GM19468 (cell line): ENCODE results near the gene LRP2.
"Not testable (repeated sequence)": the region's sequence is repeated elsewhere in the genome, so short reads cannot be mapped to it uniquely, and the experiment has no call there.

Experiments used
- ATAC-seq: cut with Tn5 transposase; IDR thresholded peaks from one replicate; pipeline ENCODE4 v1.9.1; 2021; ENCODE audit warnings: mild to moderate bottlenecking, moderate library complexity, moderate number of reproducible peaks; ENCODE audit not compliant: unreplicated experiment; ENCODE audit errors: extremely low read depth

LRP2 gene

DNA sequence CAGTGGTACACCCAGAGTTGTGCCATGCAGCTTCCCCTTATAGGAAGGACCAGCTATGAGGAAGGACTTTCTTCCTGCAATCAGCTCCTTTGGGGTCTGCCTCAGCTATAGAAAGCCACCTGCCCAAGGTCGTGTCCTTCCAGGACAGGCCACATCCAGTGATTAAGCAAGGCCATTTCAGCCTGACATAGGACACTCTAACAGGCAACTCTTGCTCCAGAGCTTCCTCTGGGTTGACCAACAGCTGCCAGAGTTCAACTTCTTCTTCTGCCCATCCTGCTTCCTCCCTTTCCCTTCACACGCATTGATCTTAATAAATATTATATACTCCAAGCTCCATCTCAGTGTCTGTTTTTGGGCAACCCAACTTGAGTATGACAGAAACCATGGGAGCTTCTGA lies 12.8 kb downstream of the LRP2 start:
- no peak for ATAC-seq

DNA sequence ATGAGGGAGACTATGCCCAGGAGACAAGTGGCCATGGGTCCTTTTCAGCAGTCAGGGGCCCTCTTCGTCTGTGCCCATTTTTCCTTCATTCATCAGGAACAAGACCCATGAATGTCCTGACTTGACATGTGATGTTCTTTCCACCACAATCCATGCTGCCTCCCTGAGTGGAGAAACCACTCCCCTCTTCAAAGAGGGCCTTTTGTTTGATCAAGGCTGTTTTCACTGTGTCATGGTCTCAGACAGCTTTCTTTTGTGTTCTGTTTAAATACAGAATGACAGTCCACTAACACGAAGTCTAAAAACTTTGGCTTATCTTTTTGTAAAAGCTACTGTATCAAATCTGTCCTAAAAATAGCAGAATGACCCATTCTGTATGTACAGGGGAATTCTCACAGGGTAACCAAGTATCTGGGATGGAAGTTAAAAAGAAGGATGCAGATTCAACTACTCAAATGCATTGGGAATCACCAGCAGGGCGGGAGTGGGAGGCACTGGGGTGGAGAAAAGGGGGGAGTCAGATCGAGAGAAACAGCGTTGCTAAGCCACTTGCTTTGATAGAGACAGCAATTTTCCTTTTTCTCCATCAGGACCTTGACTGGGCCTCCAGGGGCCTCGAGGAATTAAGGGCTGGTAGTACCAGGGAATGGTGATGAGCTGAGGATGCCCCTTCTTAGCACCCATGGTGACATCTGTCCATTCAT lies 13.9 kb downstream of the LRP2 start:
- ATAC-seq = no peak

DNA sequence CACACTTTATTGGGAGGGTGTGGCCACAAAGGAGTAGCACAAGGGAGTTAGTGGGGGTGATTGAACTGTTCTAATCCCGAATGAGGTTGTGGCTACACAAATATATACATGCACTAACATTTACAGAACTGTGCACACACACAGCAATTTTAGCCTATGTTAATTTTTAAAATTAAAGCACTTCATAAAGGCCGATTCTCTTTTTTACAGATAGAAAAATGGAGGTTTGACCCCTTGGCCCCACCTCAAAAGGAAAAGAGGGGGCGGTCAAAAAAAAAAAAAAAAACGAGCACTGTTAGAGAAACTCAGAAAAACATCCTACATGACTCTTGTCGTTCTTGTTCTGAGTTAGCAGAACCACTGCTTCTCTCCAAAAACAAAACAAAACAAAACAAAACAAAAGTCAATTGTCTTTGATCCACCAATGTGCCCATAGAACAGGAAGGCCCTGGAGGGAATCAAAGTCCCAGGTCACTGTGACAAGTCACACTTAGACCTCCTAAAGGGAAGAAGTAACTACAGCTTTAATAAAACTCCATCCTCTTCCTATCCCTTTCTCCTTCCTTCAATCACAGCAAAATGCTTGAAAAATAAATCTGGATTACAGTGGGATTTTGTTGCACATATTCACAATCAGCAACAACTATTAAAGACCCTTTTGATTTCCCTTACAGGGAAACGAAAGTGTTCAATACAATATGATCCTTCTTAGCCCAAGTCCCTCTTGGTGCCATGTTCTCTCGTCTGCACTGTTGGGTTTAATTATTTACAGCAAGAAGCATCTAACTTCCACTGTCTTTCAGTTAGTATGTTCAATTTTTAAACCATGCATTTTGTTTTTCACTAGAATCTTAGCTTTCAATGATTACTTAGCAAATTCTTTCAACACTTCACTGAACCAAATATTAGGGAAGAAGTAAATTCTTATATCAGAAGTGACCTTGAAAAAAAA lies 16.6 kb downstream of the LRP2 start:
- no peak for ATAC-seq

- no peak for ATAC-seq
Measured at GRCh38 chr2:169344736-169345485, 17.4 kb downstream of the LRP2 start.

GRCh38 chr2:169343202-169343601 lies 19.1 kb downstream of the LRP2 start:
- no peak for ATAC-seq

GRCh38 chr2:169339657-169340056 lies 22.7 kb downstream of the LRP2 start:
- no peak for ATAC-seq

DNA sequence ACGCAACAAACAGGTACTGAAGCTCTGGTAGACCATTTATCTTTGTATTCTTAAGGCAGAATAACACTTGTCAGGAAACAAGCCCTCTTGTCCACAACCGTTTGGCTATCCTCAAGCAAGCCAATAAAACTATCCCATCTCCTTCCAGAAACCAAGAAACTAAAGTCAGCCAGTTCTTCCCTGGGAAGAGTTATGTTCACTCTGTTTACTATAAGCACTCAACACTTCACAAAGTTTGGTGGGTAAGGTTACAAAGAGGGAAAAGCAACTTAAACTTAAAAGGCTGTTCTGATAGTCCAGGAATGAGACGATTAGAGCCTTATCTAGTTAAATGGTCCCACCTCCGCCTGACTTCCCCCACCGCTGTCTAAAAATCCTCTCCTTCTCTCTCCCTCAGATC lies 25.6 kb downstream of the LRP2 start:
- no peak for ATAC-seq

GRCh38 chr2:169330555-169331198 lies 31.7 kb downstream of the LRP2 start:
- no peak for ATAC-seq

- no peak for ATAC-seq
Measured at GRCh38 chr2:169329688-169330554, 32.4 kb downstream of the LRP2 start.

GRCh38 chr2:169328785-169329184 lies 33.5 kb downstream of the LRP2 start:
- ATAC-seq = no peak

GRCh38 chr2:169327837-169328236 lies 34.5 kb downstream of the LRP2 start:
- not testable (repeated sequence) for ATAC-seq

- not testable (repeated sequence) for ATAC-seq
Measured at GRCh38 chr2:169325886-169326285, 36.4 kb downstream of the LRP2 start.

GRCh38 chr2:169324581-169325260 lies 37.6 kb downstream of the LRP2 start:
- ATAC-seq = no peak

- no peak for ATAC-seq
Measured at GRCh38 chr2:169323841-169324240, 38.5 kb downstream of the LRP2 start.

DNA sequence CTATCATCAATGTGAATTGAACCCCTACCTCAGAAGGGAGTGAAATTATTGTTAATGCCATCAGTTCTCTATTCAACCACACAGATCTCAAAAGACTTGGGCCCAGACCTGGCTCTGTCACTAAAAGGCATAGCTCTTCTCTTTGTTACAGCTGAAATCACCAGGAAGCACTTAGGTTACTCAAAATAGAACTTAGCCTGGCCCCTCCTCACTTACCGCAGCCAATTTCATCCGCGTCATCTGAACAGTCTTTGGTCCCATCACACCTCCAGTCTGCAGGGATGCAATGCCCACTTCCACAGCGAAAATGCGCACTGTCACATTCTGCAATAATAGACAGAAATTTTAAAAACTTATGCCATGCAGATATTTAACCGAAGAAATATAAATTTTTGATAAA lies 41.8 kb downstream of the LRP2 start:
- no peak for ATAC-seq

GRCh38 chr2:169315357-169315756 lies 47.0 kb downstream of the LRP2 start:
- ATAC-seq = no peak

DNA sequence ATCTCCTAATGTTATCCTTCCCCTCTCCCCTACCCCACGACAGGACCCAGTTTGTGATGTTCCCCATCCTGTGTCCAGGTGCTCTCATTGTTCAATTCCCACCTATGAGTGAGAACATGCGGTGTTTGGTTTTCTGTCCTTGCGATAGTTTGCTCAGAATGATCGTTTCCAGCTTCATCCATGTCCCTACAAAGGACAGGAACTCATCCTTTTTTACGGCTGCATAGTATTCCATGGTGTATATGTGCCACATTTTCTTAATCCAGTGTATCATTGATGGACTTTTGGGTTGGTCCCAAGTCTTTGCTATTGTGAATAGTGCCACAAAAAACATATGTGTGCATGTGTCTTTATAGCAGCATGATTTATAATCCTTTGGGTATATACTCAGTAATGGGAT lies 54.0 kb downstream of the LRP2 start:
- ATAC-seq = not testable (repeated sequence)

- not testable (repeated sequence) for ATAC-seq
Measured at GRCh38 chr2:169304689-169305088, 57.6 kb downstream of the LRP2 start.
